Measurements from ENCODE around the gene LYZL6.

DNA sequence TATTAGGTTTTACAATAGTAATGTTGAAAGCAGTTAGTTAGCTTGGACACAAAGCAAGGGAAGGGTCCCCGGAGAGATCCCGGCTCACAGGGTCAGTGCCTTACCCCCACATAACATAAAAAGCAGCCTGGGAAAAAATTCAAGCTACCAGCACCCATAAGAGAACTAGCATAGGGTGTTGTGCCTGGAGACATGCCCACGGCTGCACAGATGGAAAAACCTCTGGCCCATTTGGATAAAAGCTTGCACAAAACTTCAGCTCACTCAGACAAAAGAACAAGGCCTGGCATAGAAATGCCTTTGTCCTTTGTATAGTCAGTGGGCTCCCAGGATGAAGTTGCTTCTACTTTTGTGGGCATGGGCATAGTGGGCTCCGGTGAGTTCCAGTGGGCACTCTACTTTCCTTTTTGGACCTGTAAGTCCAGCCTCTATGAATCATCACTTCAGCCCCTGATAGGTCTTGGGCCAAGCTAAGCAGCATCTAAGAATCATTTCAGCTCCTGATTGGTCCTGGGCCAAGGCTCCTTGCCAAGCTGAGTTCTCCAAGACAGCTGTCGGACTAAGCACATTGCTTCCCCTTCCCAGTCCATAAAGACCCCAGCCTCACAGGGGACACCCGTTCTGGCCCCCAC lies 11.6 kb downstream of the LYZL6 start:
- TF ChIP-seq, protein P1, sequence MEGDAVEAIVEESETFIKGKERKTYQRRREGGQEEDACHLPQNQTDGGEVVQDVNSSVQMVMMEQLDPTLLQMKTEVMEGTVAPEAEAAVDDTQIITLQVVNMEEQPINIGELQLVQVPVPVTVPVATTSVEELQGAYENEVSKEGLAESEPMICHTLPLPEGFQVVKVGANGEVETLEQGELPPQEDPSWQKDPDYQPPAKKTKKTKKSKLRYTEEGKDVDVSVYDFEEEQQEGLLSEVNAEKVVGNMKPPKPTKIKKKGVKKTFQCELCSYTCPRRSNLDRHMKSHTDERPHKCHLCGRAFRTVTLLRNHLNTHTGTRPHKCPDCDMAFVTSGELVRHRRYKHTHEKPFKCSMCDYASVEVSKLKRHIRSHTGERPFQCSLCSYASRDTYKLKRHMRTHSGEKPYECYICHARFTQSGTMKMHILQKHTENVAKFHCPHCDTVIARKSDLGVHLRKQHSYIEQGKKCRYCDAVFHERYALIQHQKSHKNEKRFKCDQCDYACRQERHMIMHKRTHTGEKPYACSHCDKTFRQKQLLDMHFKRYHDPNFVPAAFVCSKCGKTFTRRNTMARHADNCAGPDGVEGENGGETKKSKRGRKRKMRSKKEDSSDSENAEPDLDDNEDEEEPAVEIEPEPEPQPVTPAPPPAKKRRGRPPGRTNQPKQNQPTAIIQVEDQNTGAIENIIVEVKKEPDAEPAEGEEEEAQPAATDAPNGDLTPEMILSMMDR (IDR thresholded peaks at IDR 0.05), result no peak
- TF ChIP-seq POLR2A (IDR thresholded peaks at IDR 0.05), result no peak
